PC-9 (cell line): Measurements from ENCODE around the gene OR2AG2.

Source experiments
- EZH2 ChIP-seq: fragments of 200-600 bp; sonication (generic); IDR thresholded peaks from 2 replicates; pipeline ENCODE4 v1.8.0; 2017; ENCODE audit warnings: antibody characterized with exemption, low read depth
- TF ChIP-seq, protein P1 (sequence below): fragments of 200-600 bp; sonication (generic); conservative IDR thresholded peaks from 2 replicates; pipeline ENCODE4 v1.6.1; 2017; ENCODE audit warnings: mixed run types, antibody characterized with exemption, mild to moderate bottlenecking, moderate library complexity

- TF ChIP-seq, protein P1, sequence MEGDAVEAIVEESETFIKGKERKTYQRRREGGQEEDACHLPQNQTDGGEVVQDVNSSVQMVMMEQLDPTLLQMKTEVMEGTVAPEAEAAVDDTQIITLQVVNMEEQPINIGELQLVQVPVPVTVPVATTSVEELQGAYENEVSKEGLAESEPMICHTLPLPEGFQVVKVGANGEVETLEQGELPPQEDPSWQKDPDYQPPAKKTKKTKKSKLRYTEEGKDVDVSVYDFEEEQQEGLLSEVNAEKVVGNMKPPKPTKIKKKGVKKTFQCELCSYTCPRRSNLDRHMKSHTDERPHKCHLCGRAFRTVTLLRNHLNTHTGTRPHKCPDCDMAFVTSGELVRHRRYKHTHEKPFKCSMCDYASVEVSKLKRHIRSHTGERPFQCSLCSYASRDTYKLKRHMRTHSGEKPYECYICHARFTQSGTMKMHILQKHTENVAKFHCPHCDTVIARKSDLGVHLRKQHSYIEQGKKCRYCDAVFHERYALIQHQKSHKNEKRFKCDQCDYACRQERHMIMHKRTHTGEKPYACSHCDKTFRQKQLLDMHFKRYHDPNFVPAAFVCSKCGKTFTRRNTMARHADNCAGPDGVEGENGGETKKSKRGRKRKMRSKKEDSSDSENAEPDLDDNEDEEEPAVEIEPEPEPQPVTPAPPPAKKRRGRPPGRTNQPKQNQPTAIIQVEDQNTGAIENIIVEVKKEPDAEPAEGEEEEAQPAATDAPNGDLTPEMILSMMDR: no peak
- TF ChIP-seq EZH2: no peak
These were observed 33.2 kb downstream of the OR2AG2 start for GRCh38 chr11:6738590-6738989.
